Testis (tissue), 2 donors: ENCODE measurements around the gene PLEK2.

Experiments used
- POLR2A ChIP-seq: fragments of 450-650 bp; IDR thresholded peaks from one replicate; pipeline ENCODE4 v1.6.1; 2017; ENCODE audit warnings: antibody characterized with exemption, mild to moderate bottlenecking, moderate library complexity
- TF ChIP-seq, protein P1 (sequence below), 3 experiments: fragments of 450-650 bp in 2 of 3; fragments of 200-600 bp in 1 of 3; sonication (generic) in 1 of 3; IDR thresholded peaks; one replicate each; pipeline ENCODE4 v1.5.1; 2016 to 2019; ENCODE audit warnings: antibody characterized with exemption in 3 of 3, mild to moderate bottlenecking in 2 of 3, moderate library complexity in 1 of 3

DNA sequence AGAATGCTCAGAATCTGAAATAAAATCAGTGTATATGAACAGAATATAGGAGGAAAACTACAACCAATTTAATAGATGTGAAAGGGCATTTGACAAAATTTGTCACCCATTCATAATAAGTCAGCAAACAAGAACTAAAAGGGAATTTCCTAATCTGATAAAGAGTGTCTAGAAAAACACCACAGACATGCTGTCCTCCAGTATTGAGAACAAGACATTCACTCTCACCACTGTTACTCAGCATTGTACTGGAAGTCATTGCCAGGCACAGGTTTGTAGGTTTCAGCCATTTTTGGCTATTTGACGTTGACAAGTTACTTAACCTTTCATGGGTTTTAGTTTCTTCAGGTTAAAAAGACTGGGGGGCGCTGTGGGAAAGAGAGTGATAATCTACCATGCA lies 38.6 kb downstream of the PLEK2 start:
- TF ChIP-seq POLR2A: no peak
- TF ChIP-seq, protein P1, sequence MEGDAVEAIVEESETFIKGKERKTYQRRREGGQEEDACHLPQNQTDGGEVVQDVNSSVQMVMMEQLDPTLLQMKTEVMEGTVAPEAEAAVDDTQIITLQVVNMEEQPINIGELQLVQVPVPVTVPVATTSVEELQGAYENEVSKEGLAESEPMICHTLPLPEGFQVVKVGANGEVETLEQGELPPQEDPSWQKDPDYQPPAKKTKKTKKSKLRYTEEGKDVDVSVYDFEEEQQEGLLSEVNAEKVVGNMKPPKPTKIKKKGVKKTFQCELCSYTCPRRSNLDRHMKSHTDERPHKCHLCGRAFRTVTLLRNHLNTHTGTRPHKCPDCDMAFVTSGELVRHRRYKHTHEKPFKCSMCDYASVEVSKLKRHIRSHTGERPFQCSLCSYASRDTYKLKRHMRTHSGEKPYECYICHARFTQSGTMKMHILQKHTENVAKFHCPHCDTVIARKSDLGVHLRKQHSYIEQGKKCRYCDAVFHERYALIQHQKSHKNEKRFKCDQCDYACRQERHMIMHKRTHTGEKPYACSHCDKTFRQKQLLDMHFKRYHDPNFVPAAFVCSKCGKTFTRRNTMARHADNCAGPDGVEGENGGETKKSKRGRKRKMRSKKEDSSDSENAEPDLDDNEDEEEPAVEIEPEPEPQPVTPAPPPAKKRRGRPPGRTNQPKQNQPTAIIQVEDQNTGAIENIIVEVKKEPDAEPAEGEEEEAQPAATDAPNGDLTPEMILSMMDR (IDR thresholded peaks at IDR 0.05): no peak
